Pancreas (tissue), 10 donors: Measurements from ENCODE around the gene CHRNA9. TPM values are rescaled to one million over a fixed set of nuclear protein-coding genes. Genes with fewer than 3 reads are reported as not detected.
A peak's percentile ranks its signal among the peaks of the same experiment; 100 is the strongest.

Source experiments
- ATAC-seq, 4 donors: fragments of 200-7000 bp; cut with Tn5 transposase; one replicate each; pipeline versions ENCODE4 v1.8.0 to v1.9.1; 2020; ENCODE audit warnings: mild to moderate bottlenecking in 4 of 4, moderate library complexity in 4 of 4
- DNase-seq, 6 donors: peaks; one replicate each; pipeline ENCODE4 v3.0.0-alpha.2; 2020
- FAIRE-seq: peaks from 2 replicates; lab custom pipeline; 2012; peaks lifted over from hg19 to GRCh38; lab: Jason Lieb, UNC
- H3K27ac ChIP-seq, 4 donors: fragments of 200-600 bp; sonication (generic); 1 replicate in 3 of 4; 2 replicates in 1 of 4; pipeline versions ENCODE4 v1.5.0 to v1.8.0; 2020
- H3K27me3 ChIP-seq, 4 donors: fragments of 200-600 bp; one replicate each; pipeline ENCODE4 v1.8.0; 2021
- H3K36me3 ChIP-seq, 3 donors: fragments of 200-600 bp; sonication (generic) in 1 of 3; one replicate each; pipeline versions ENCODE4 v1.5.0 to v1.8.0; 2020 to 2021
- H3K4me1 ChIP-seq, 3 donors: fragments of 200-600 bp; one replicate each; pipeline ENCODE4 v1.8.0; 2021
- H3K4me3 ChIP-seq, 4 donors: fragments of 200-600 bp; sonication (generic) in 2 of 4; one replicate each; pipeline versions ENCODE4 v1.5.0 to v1.8.0; 2020 to 2021
- H3K9me3 ChIP-seq, 4 donors: fragments of 200-600 bp; one replicate each; pipeline ENCODE4 v1.8.0; 2021
- CTCF ChIP-seq, 4 donors: fragments of 200-600 bp; sonication (generic) in 3 of 4; IDR thresholded peaks; one replicate each; pipeline versions ENCODE4 v1.5.0 to v1.8.0; 2021; ENCODE audit warnings: antibody characterized with exemption in 4 of 4
- WGBS, 2 donors: extraction: QIAGEN DNeasy Blood & Tissue Kit; methylation state at CpG; one replicate each; pipeline ENCODE4 v1.1.7; 2013; 5-methylcytosine and 5-hydroxymethylcytosine counted together
- intact Hi-C, 3 donors: fragments of 100-400 bp; cut with DNase I; formaldehyde crosslinking; loops; one replicate each; pipeline versions ENCODE4 v1.11.1 to v1.14.2; 2022
- polyA plus RNA-seq, 2 donors: library from polyadenylated mRNA; stranded (reverse); fragments of 200-250 nt; gene quantifications; one replicate each; pipeline ENCODE4 v1.2.3, GENCODE V29; 2013
- total RNA-seq, 6 donors: library from RNA; stranded (reverse); fragmentation: NEBNext Ultra II Directional in 4 of 6; extraction: Animal tissue kit (Norgen Biotek cat#: 25700) in 4 of 6; gene quantifications; one replicate each; pipeline versions ENCODE4 v1.2.1 to v1.2.4, GENCODE V29; 2021 to 2023
- donor health status: healthy with polysubstance abuse.
- donor health status: DM: no; HTN: no; CAD: no; lungs with moderate emphysema.
- donor health status: DM: no; HTN: no; CAD: no.
- donor health status: control.
- donor health status: control.
- donor health status: Bipolar disorder and iron deficiency.
- donor health status: DM: yes; HTN: yes; CAD: no.
- donor health status: DM: no; HTN: no; CAD: no.
- donor health status: DM: no; HTN: no; CAD: no.
- donor health status: DM: yes; HTN: yes; CAD: no.

Gene CHRNA9
- total and polyA plus RNA-seq, 8 donors = not detected

GRCh38 chr4:40305328-40306170, 29.6 kb upstream of the CHRNA9 start:
- Histone ChIP-seq H3K27ac (no peak overlapping the region), H3K4me3 (no peak overlapping the region), H3K27me3 (no peaks in the 10 kb centered on the region), H3K36me3 (no peaks in the 10 kb centered on the region), H3K9me3 (no peaks in the 10 kb centered on the region), H3K4me1 (no peaks in the 10 kb centered on the region)
- FAIRE-seq (no peak), DNase-seq (no peak), ATAC-seq (no peak)
- TF ChIP-seq CTCF (IDR thresholded peaks at IDR 0.05) = no peak
- 74 to 86% methylated on average over 13 of the region's 13 CpGs for WGBS, 2 donors
- intact Hi-C loops = loop anchor here in 2 of 3 donors (5.0 kb wide), 2 partner anchors 153 to 158 kb away; no protein-coding TSS in a partner anchor

- Histone ChIP-seq H3K27ac (no peak overlapping the region), H3K9me3 (no peaks in the 10 kb centered on the region), H3K4me1 (no peaks in the 10 kb centered on the region), H3K27me3 (no peaks in the 10 kb centered on the region), H3K36me3 (no peaks in the 10 kb centered on the region), H3K4me3 (no peak overlapping the region)
- intact Hi-C loops = loop anchor here in 2 of 3 donors (5.0 kb wide), 2 partner anchors 154 to 159 kb away; no protein-coding TSS in a partner anchor
- DNase-seq = no peak
- no peak for FAIRE-seq
- ATAC-seq = no peak
- 50 to 58% methylated on average over 3 of the region's 3 CpGs for WGBS, 2 donors
- no peak for TF ChIP-seq CTCF (IDR thresholded peaks at IDR 0.05)
These were observed 28.9 kb upstream of the CHRNA9 start for GRCh38 chr4:40306226-40306625.

GRCh38 chr4:40306976-40307375, 28.2 kb upstream of the CHRNA9 start:
- no peak for TF ChIP-seq CTCF (IDR thresholded peaks at IDR 0.05)

GRCh38 chr4:40307627-40308497, 27.3 kb upstream of the CHRNA9 start:
- intact Hi-C loops = loop anchor here in 2 of 3 donors (5.0 kb wide), 2 partner anchors 156 to 161 kb away; no protein-coding TSS in a partner anchor

More at GRCh38 chr4:40306976-40307375, 28.2 kb upstream of the CHRNA9 start:
- ATAC-seq = no peak
- Histone ChIP-seq H3K4me1 (no peaks in the 10 kb centered on the region), H3K27me3 (no peaks in the 10 kb centered on the region), H3K9me3 (no peaks in the 10 kb centered on the region), H3K36me3 (no peaks in the 10 kb centered on the region), H3K4me3 (no peak overlapping the region), H3K27ac (no peak overlapping the region)
- WGBS, 2 donors = 59 to 62% methylated on average over 3 of the region's 3 CpGs
- intact Hi-C loops = loop anchor here in 2 of 3 donors (5.0 kb wide), 2 partner anchors 155 to 160 kb away; no protein-coding TSS in a partner anchor
- FAIRE-seq = no peak
- DNase-seq = no peak

More at GRCh38 chr4:40307627-40308497, 27.3 kb upstream of the CHRNA9 start:
- Histone ChIP-seq H3K27ac (peak overlapping the region in 1 of 4 donors; percentile 0), H3K36me3 (no peaks in the 10 kb centered on the region), H3K27me3 (no peaks in the 10 kb centered on the region), H3K4me1 (no peaks in the 10 kb centered on the region), H3K4me3 (no peak overlapping the region), H3K9me3 (no peaks in the 10 kb centered on the region)
- peak in 3 of 4 donors; percentile 10 to 66 (median 42) for ATAC-seq
- DNase-seq = peak in 1 of 6 donors; percentile 32
- TF ChIP-seq CTCF (IDR thresholded peaks at IDR 0.05) = no peak
- no peak for FAIRE-seq
- WGBS, 2 donors = 65 to 72% methylated on average over 15 of the region's 15 CpGs
